GM12878 (cell line): ENCODE results near the gene SLC39A5. TPM values are rescaled to one million over a fixed set of nuclear protein-coding genes. Genes with fewer than 3 reads are reported as not detected.

ENCODE experiments used
- ATAC-seq: fragments of 200-7000 bp; cut with Tn5 transposase; 3 replicates; pipeline ENCODE4 v1.9.1; 2020; ENCODE audit warnings: mild to moderate bottlenecking, moderate library complexity
- BruUV-seq: library from RNA; stranded (reverse); fragments of 400-500 nt; replicated peaks from 2 replicates; lab custom pipeline; 2021; lab: Mats Ljungman, UMichigan
- CTCF ChIA-PET: fragments of 300-600 bp; sonication (Branson Sonifier 250); formaldehyde crosslinking; extraction: SDS; loops from one replicate; lab custom pipeline; 2021; ENCODE audit warnings: inconsistent platforms; lab: Yijun Ruan, JAX
- POLR2A ChIA-PET: fragments of 350-600 bp; formaldehyde crosslinking; extraction: SDS; loops from one replicate; lab custom pipeline; 2021; ENCODE audit warnings: inconsistent platforms; lab: Charles Lee
- RAD21 ChIA-PET: fragments of 300-600 bp; sonication (Branson Sonifier 250); formaldehyde crosslinking; loops from one replicate; lab custom pipeline; 2023; ENCODE audit warnings: antibody characterized with exemption; ENCODE audit not compliant: unreplicated experiment; lab: Charles Lee
- SMC1A ChIA-PET: fragments of 300-600 bp; sonication (Branson Sonifier 250); formaldehyde crosslinking; loops from one replicate; lab custom pipeline; 2023; ENCODE audit not compliant: unreplicated experiment, uncharacterized antibody; lab: Charles Lee
- DNase-seq: peaks from one replicate; pipeline ENCODE4 v3.0.0-alpha.2; 2011; ENCODE audit warnings: low read depth, low spot score
- FAIRE-seq: peaks from 3 replicates; lab custom pipeline; 2011; peaks lifted over from hg19 to GRCh38; lab: Jason Lieb, UNC
- H2AFZ ChIP-seq: 2 replicates; pipeline ENCODE4 v1.6.0; 2011; ENCODE audit warnings: low read depth, low read length, control low read depth; ENCODE audit not compliant: control insufficient read depth
- H3K27ac ChIP-seq: 2 replicates; pipeline ENCODE4 v1.5.1; 2011; ENCODE audit warnings: control low read depth; ENCODE audit not compliant: control insufficient read depth, insufficient read depth
- H3K27me3 ChIP-seq, 2 experiments: replicated peaks in 1 of 2; 2 replicates each; pipeline versions ENCODE4 v1.6.0 to v1.6.1; 2011; ENCODE audit warnings: low read length in 1 of 2; ENCODE audit not compliant: control insufficient read depth in 2 of 2, insufficient read depth in 2 of 2
- H3K36me3 ChIP-seq, 2 experiments: 2 replicates each; pipeline ENCODE4 v1.5.1; 2011; ENCODE audit warnings: low read length in 1 of 2; ENCODE audit not compliant: control insufficient read depth in 2 of 2, insufficient read depth in 2 of 2
- H3K4me1 ChIP-seq: 2 replicates; pipeline ENCODE4 v1.6.1; 2011; ENCODE audit warnings: mild to moderate bottlenecking, low read length, moderate library complexity, mixed read lengths; ENCODE audit not compliant: control insufficient read depth, insufficient read depth
- H3K4me2 ChIP-seq: 2 replicates; pipeline ENCODE4 v1.6.0; 2011; ENCODE audit warnings: control low read depth; ENCODE audit not compliant: control insufficient read depth, insufficient read depth
- H3K4me3 ChIP-seq: fragments of 200-600 bp; sonication (generic); 2 replicates; pipeline ENCODE4 v1.5.1; 2016
- H3K79me2 ChIP-seq: 2 replicates; pipeline ENCODE4 v1.6.0; 2011; ENCODE audit warnings: low read length; ENCODE audit not compliant: control insufficient read depth, insufficient read depth
- H3K9ac ChIP-seq: 2 replicates; pipeline ENCODE4 v1.8.0; 2011; ENCODE audit warnings: low read length, control low read depth, mixed read lengths; ENCODE audit not compliant: control insufficient read depth, insufficient read depth
- H3K9me3 ChIP-seq: replicated peaks from 3 replicates; pipeline ENCODE4 v1.5.1; 2011; ENCODE audit warnings: mild to moderate bottlenecking, low read length; ENCODE audit not compliant: control insufficient read depth, insufficient read depth
- H4K20me1 ChIP-seq: 2 replicates; pipeline ENCODE4 v1.6.0; 2011; ENCODE audit not compliant: control insufficient read depth, insufficient read depth
- CHD1 ChIP-seq: IDR thresholded peaks from 2 replicates; pipeline ENCODE4 v1.6.1; 2012; ENCODE audit warnings: low read depth, low read length, improper control_type of control experiment
- EGR1 ChIP-seq, 2 experiments: IDR thresholded peaks; 1 replicate in 1 of 2; 2 replicates in 1 of 2; pipeline ENCODE4 v1.6.1; 2011 to 2012; ENCODE audit warnings: low read depth in 2 of 2, low read length in 2 of 2, borderline replicate concordance in 1 of 2, mild to moderate bottlenecking in 1 of 2, moderate library complexity in 1 of 2
- IKZF1 ChIP-seq: fragments of 450-650 bp; conservative IDR thresholded peaks from 2 replicates; pipeline ENCODE4 v1.6.1; 2017; ENCODE audit warnings: antibody characterized with exemption, mild to moderate bottlenecking
- JUNB ChIP-seq: IDR thresholded peaks from 2 replicates; pipeline ENCODE4 v1.6.1; 2016; ENCODE audit warnings: antibody characterized with exemption, mild to moderate bottlenecking
- MAX ChIP-seq: IDR thresholded peaks from 2 replicates; pipeline ENCODE4 v1.6.1; 2012; ENCODE audit warnings: low read depth, low read length, improper control_type of control experiment
- MEF2B ChIP-seq: fragments of 450-650 bp; IDR thresholded peaks from 2 replicates; pipeline ENCODE4 v1.6.1; 2018; ENCODE audit warnings: mild to moderate bottlenecking, moderate library complexity; ENCODE audit not compliant: partially characterized antibody, poor library complexity, severe bottlenecking
- PRDM15 ChIP-seq: fragments of 450-650 bp; formaldehyde crosslinking; IDR thresholded peaks from 2 replicates; pipeline ENCODE4 v1.4.0; 2020; ENCODE audit warnings: mild to moderate bottlenecking, moderate library complexity
- RCOR1 ChIP-seq: conservative IDR thresholded peaks from 2 replicates; pipeline ENCODE4 v1.6.1; 2012; ENCODE audit warnings: low read depth, low read length, improper control_type of control experiment
- SREBF1 ChIP-seq: IDR thresholded peaks from 2 replicates; pipeline ENCODE4 v1.6.1; 2012; ENCODE audit warnings: mild to moderate bottlenecking, low read length
- STAT1 ChIP-seq: fragments of 450-650 bp; conservative IDR thresholded peaks from 2 replicates; pipeline ENCODE4 v1.6.1; 2014; ENCODE audit warnings: antibody characterized with exemption, mild to moderate bottlenecking
- USF1 ChIP-seq: IDR thresholded peaks from 2 replicates; pipeline ENCODE4 v1.6.1; 2011; ENCODE audit warnings: borderline replicate concordance, low read depth, mild to moderate bottlenecking, moderate library complexity, mixed read lengths, low read length; ENCODE audit not compliant: insufficient read depth; ENCODE audit errors: extremely low read length
- ZNF217 ChIP-seq: fragments of 450-650 bp; IDR thresholded peaks from 2 replicates; pipeline ENCODE4 v1.6.1; 2017; ENCODE audit warnings: antibody characterized with exemption, mild to moderate bottlenecking
- WGBS: methylation state at CpG from one replicate; pipeline ENCODE4 v1.1.6; 2016; ENCODE audit warnings: low lambda C conversion rate; ENCODE audit not compliant: insufficient replicate concordance, insufficient coverage; ENCODE audit errors: missing lambda C conversion rate; 5-methylcytosine and 5-hydroxymethylcytosine counted together
- in situ Hi-C: fragments of 300-500 bp; cut with MboI; formaldehyde crosslinking; loops from 9 replicates; pipeline ENCODE4 v1.14.3; 2018; ENCODE audit warnings: mixed read lengths
- intact Hi-C: fragments of 100-400 bp; cut with micrococcal nuclease; formaldehyde crosslinking; loops from one replicate; pipeline ENCODE4 v1.14.2; 2022; ENCODE audit not compliant: unreplicated experiment
- polyA plus RNA-seq, 11 experiments: library from polyadenylated mRNA; depleted of rRNA in 4 of 11; unstranded in 6 of 11; stranded (reverse) in 5 of 11; fragments of >200 nt; fragmentation: Nextera tagmentation in 4 of 11; fragmentation: Illumina TruSeq in 1 of 11; extraction: Ambion mirVana in 4 of 11; extraction: Trizol in 1 of 11; gene quantifications; 1 replicate in 1 of 11; 2 replicates in 10 of 11; pipeline versions ENCODE4 v1.2.1 to v1.2.3, GENCODE V29; 2011 to 2016; ENCODE audit warnings: inconsistent platforms in 2 of 11, missing spikeins in 2 of 11, low read depth in 1 of 11
- total RNA-seq, 4 experiments: library from RNA; depleted of rRNA in 3 of 4; stranded (reverse); fragments of >200 nt in 3 of 4; fragmentation: Illumina TruSeq in 1 of 4; extraction: Trizol in 1 of 4; gene quantifications; 2 replicates each; pipeline versions ENCODE4 v1.2.1 to v1.2.3, GENCODE V29; 2013 to 2021

SLC39A5 gene
- total and polyA plus RNA-seq, 10 of the 15 experiments (the other 5 are each of a cell fraction or from before 2014, with no cell fraction given): 0.15 to 0.56 (median 0.15) TPM; not detected in 7

- TF ChIP-seq MAX: no peak
These were observed 26.6 kb downstream of the SLC39A5 start (continued) for GRCh38 chr12:56256326-56256960.

- Histone ChIP-seq H3K4me1 (peaks cover 7% of the 10 kb centered on the region), H4K20me1 (no peaks in the 10 kb centered on the region), H3K4me2 (peak overlapping the region; percentile 91), H3K79me2 (peaks cover 11% of the 10 kb centered on the region), H2AFZ (no peak overlapping the region), H3K27ac (peak overlapping the region; percentile 73; the same call in 1 of the 2 replicates), H3K4me3 (peak overlapping the region; percentile 95), H3K27me3 (no peaks in the 10 kb centered on the region), H3K9me3 (no peaks in the 10 kb centered on the region), H3K36me3 (peaks cover 10 to 18% of the 10 kb centered on the region in 2 experiments), H3K9ac (peak overlapping the region; percentile 80)
- no peak for DNase-seq
- WGBS: 87% methylated on average over 8 of the region's 8 CpGs
- RAD21 ChIA-PET: interaction anchor here (1.4 to 2.8 kb wide), 5 partner anchors 36 to 207 kb away, joined by 3 to 12 read pairs (median 8); partner anchors contain the start of genes CNPY2 and RNF41
- FAIRE-seq: no peak
- TF ChIP-seq EGR1 (IDR thresholded peaks at IDR 0.05; ENCODE audit: borderline replicate concordance in 1 of 2, low read depth in 2 of 2, low read length in 2 of 2): no peak
- no peak for TF ChIP-seq STAT1
- no peak for TF ChIP-seq PRDM15 (CRISPR knock-in tag)
- TF ChIP-seq ZNF217: no peak
- TF ChIP-seq SREBF1: no peak
- no peak for TF ChIP-seq IKZF1
- no peak for TF ChIP-seq USF1
- TF ChIP-seq MEF2B: no peak
- no peak for TF ChIP-seq CHD1
- TF ChIP-seq JUNB: no peak
- TF ChIP-seq RCOR1: no peak
- in situ Hi-C loops: no loop called here
- no TSS peak for BruUV-seq
- SMC1A ChIA-PET: interaction anchor here (0.7 to 1.5 kb wide), 2 partner anchors 207 to 212 kb away, joined by 3 to 5 read pairs; no protein-coding TSS in a partner anchor
- ATAC-seq: no peak
- POLR2A ChIA-PET: interaction anchor here (0.5 to 0.6 kb wide), 2 partner anchors 88 to 105 kb away, joined by 3 to 5 read pairs; partner anchors contain the start of gene MYL6B
- intact Hi-C loops: loop anchor here (1.0 kb wide), 1 partner anchor 64 kb away; no protein-coding TSS in a partner anchor
- CTCF ChIA-PET: interaction anchor here (0.6 to 3.5 kb wide), 17 partner anchors 9 to 207 kb away, joined by 3 to 25 read pairs (median 4); partner anchors contain the start of genes COQ10A and SMARCC2
These were observed 27.2 kb downstream of the SLC39A5 start for GRCh38 chr12:56257071-56257470.
